GM10266 (cell line): ENCODE results near the gene NSD1.

Experiments used
- DNase-seq: peaks from one replicate; pipeline ENCODE4 v3.0.0; 2012; ENCODE audit errors: extremely low spot score
- CTCF ChIP-seq: IDR thresholded peaks from 2 replicates; pipeline ENCODE4 v1.5.1; 2012; ENCODE audit warnings: mild to moderate bottlenecking, low read depth; ENCODE audit not compliant: control insufficient read depth, insufficient read depth; ENCODE audit errors: missing control alignments

NSD1 gene

GRCh38 chr5:177089825-177090641 lies 43.5 kb upstream of the NSD1 start:
- no peak for DNase-seq
- TF ChIP-seq CTCF, result no peak

GRCh38 chr5:177090813-177091212 lies 42.8 kb upstream of the NSD1 start:
- no peak for DNase-seq
- TF ChIP-seq CTCF, result no peak

- TF ChIP-seq CTCF, result no peak
- DNase-seq, result no peak
Observed at GRCh38 chr5:177091232-177091631, 42.3 kb upstream of the NSD1 start.

- no peak for TF ChIP-seq CTCF
Observed at GRCh38 chr5:177092178-177093081, 41.1 kb upstream of the NSD1 start.

GRCh38 chr5:177093082-177093712 lies 40.4 kb upstream of the NSD1 start:
- TF ChIP-seq CTCF, result no peak
- no peak for DNase-seq

More at GRCh38 chr5:177092178-177093081, 41.1 kb upstream of the NSD1 start:
- DNase-seq, result no peak

- no peak for DNase-seq
- no peak for TF ChIP-seq CTCF
Observed at GRCh38 chr5:177093803-177094202, 39.8 kb upstream of the NSD1 start.
